Stimulated activated CD8-positive, alpha-beta memory T cell treated with anti-CD3 and anti-CD28 coated beads, Interleukin-12 subunit alpha, Interleukin-12 subunit beta, amount 100 ng/mL, for 24 hours (primary cell): Measurements from ENCODE around the gene ABCG1.

Source experiments
- DNase-seq: peaks from one replicate; pipeline ENCODE4 v3.0.0-alpha.2; 2020; ENCODE audit errors: extremely low read depth

ABCG1 gene

GRCh38 chr21:42321231-42321630, 102.3 kb downstream of the ABCG1 start:
- no peak for DNase-seq

GRCh38 chr21:42321845-42322244, 102.9 kb downstream of the ABCG1 start:
- no peak for DNase-seq

- no peak for DNase-seq
Measured at GRCh38 chr21:42324896-42325295, 106.0 kb downstream of the ABCG1 start.

- no peak for DNase-seq
Measured at GRCh38 chr21:42330380-42331371, 111.7 kb downstream of the ABCG1 start.

- DNase-seq, result no peak
Measured at GRCh38 chr21:42331660-42332059, 112.7 kb downstream of the ABCG1 start.

GRCh38 chr21:42332557-42333317, 113.8 kb downstream of the ABCG1 start:
- no peak for DNase-seq

- DNase-seq, result no peak
Measured at GRCh38 chr21:42336054-42336453, 117.1 kb downstream of the ABCG1 start.

GRCh38 chr21:42337276-42337675, 118.3 kb downstream of the ABCG1 start:
- DNase-seq, result no peak

- peak; percentile 42 for DNase-seq
Measured at GRCh38 chr21:42337830-42338728, 119.1 kb downstream of the ABCG1 start.

- no peak for DNase-seq
Measured at GRCh38 chr21:42338729-42339715, 120.1 kb downstream of the ABCG1 start.

- DNase-seq, result no peak
Measured at GRCh38 chr21:42340187-42341050, 121.5 kb downstream of the ABCG1 start.

- no peak for DNase-seq
Measured at GRCh38 chr21:42341776-42342542, 123.0 kb downstream of the ABCG1 start.

- no peak for DNase-seq
Measured at GRCh38 chr21:42343101-42343500, 124.2 kb downstream of the ABCG1 start.

- DNase-seq, result no peak
Measured at GRCh38 chr21:42343556-42343955, 124.6 kb downstream of the ABCG1 start.

GRCh38 chr21:42343963-42344510, 125.1 kb downstream of the ABCG1 start:
- DNase-seq, result no peak

- no peak for DNase-seq
Measured at GRCh38 chr21:42344631-42345030, 125.7 kb downstream of the ABCG1 start.

- DNase-seq, result no peak
Measured at GRCh38 chr21:42346441-42346840, 127.5 kb downstream of the ABCG1 start.
